ENCODE measurements around the gene STK10. TPM values are rescaled to one million over a fixed set of nuclear protein-coding genes. Genes with fewer than 3 reads are reported as not detected.

STK10 gene
- total RNA-seq, 2 donors from 2014 or later: 42.9 to 92.2 TPM

GRCh38 chr5:172177176-172177575 lies 10.8 kb downstream of the STK10 start:
- H3K27ac Mint-ChIP-seq: peak overlapping the region in 1 of 2 donors; percentile 89
- no peak for ATAC-seq
- peaks cover 5 to 17% of the 10 kb centered on the region in 2 donors for H3K36me3 Mint-ChIP-seq
- DNase-seq (ENCODE audit: low spot score in 2 of 2): no peak
- H3K9me3 Mint-ChIP-seq: no peaks in the 10 kb centered on the region

- ATAC-seq: peak; percentile 54 to 78
- peak; percentile 74 to 83 for DNase-seq (ENCODE audit: low spot score in 2 of 2)
- H3K36me3 Mint-ChIP-seq: peaks cover 5 to 21% of the 10 kb centered on the region in 2 donors
- H3K9me3 Mint-ChIP-seq: no peaks in the 10 kb centered on the region
- peak overlapping the region; percentile 89 to 90 for H3K27ac Mint-ChIP-seq
Observed at GRCh38 chr5:172175263-172175719, 12.7 kb downstream of the STK10 start.

DNA sequence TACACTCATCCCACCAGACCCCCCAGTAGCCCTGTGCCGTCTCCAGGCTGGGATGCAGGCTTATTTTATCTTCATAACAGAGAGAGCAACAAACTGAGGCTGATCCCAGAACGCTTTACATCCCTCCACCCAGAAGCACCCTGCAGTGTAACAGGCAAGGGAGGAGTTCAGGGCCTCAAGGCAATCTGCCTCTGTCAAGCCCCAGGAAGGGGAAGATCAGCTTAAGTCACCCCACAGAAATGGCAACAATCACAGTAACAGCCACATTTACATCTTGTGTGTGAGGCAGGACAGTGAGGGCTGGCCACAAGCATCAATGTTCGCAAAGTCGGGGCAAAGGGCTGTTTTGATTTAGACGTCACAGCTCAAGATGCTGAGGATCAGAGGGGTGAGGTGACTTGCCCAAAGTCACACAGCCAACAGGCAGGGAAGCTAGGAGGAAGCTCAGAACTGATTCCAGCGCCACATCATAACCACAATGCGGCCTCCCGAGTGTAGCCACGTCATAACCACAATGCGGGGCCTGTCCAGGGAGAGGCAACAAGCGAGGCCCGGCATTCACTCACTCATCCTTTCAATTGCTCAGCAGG lies 14.4 kb downstream of the STK10 start:
- H3K27ac Mint-ChIP-seq: peak overlapping the region; percentile 89 to 97
- H3K36me3 Mint-ChIP-seq: peaks cover 5 to 31% of the 10 kb centered on the region in 2 donors
- no peaks in the 10 kb centered on the region for H3K9me3 Mint-ChIP-seq
- ATAC-seq: peak; percentile 59 to 73
- peak; percentile 77 to 94 for DNase-seq (ENCODE audit: low spot score in 2 of 2)

- DNase-seq (ENCODE audit: low spot score in 2 of 2) (no peak), ATAC-seq (no peak)
- Mint-ChIP-seq H3K9me3 (no peaks in the 10 kb centered on the region), H3K36me3 (peaks cover 5 to 26% of the 10 kb centered on the region in 2 donors), H3K27ac (peak overlapping the region; percentile 89 to 97)
Observed at GRCh38 chr5:172172912-172173563, 15.0 kb downstream of the STK10 start.

DNA sequence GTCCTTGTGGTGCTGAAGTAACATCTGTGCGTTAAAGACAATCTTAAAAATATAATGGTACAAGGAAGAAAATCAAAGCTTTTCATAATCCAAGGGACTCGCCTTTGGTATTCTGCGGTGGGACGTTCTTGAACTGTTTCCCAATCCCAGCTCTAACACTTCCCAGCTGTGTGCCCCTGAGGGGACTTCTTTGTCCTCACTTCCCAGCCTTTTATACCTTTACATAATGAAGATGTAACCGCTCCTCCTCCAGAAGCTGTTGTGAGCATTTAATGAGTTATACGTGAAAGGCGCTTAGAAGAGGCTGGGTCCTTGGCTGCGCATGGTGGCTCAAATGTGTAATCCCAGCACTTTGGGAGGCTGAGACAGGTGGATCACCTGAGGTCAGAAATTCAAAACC lies 16.9 kb downstream of the STK10 start:
- DNase-seq (ENCODE audit: low spot score in 2 of 2): no peak
- ATAC-seq: no peak
- Mint-ChIP-seq H3K9me3 (no peaks in the 10 kb centered on the region), H3K36me3 (peaks cover under 1 to 29% of the 10 kb centered on the region in 2 donors), H3K27ac (peak overlapping the region; percentile 22 to 52)

DNA sequence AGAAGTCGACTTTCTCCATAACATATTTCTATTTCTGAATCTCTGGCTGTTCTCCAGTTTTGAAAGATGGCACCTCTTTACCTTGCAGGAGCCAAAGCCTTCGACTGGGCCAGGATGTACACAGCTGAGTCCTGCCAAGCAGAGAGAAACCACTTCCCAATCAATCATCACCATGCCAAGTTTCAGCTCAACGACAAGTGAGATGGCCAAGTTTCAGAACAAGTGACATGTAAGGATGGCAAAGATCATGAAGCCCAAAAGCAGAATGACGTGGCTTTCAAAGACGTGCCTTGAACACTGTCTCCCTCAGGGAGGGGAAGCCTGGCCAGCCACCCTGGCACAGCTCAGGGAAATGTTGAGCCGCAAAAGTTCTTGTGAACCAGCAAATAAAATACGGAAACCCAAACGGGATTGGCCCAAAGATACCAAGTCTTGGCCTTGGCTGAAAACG lies 17.7 kb downstream of the STK10 start:
- no peaks in the 10 kb centered on the region for H3K9me3 Mint-ChIP-seq
- DNase-seq (ENCODE audit: low spot score in 2 of 2) (no peak), ATAC-seq (peak in 1 of 2 donors; percentile 13)
- peak overlapping the region; percentile 33 to 52 for H3K27ac Mint-ChIP-seq
- H3K36me3 Mint-ChIP-seq: peaks cover 0 to 29% of the 10 kb centered on the region in 2 donors

- H3K27ac Mint-ChIP-seq: peak overlapping the region in 1 of 2 donors; percentile 75
- ATAC-seq: no peak
- no peaks in the 10 kb centered on the region for H3K9me3 Mint-ChIP-seq
- peaks cover 0 to 27% of the 10 kb centered on the region in 2 donors for H3K36me3 Mint-ChIP-seq
- DNase-seq (ENCODE audit: low spot score in 2 of 2): no peak
Observed at GRCh38 chr5:172169216-172169615, 18.8 kb downstream of the STK10 start.

- ATAC-seq (no peak), DNase-seq (ENCODE audit: low spot score in 2 of 2) (no peak)
- peaks cover 0 to 18% of the 10 kb centered on the region in 2 donors for H3K36me3 Mint-ChIP-seq
- peak overlapping the region in 1 of 2 donors; percentile 90 for H3K27ac Mint-ChIP-seq
- no peaks in the 10 kb centered on the region for H3K9me3 Mint-ChIP-seq
Observed at GRCh38 chr5:172168311-172168710, 19.7 kb downstream of the STK10 start.

DNA sequence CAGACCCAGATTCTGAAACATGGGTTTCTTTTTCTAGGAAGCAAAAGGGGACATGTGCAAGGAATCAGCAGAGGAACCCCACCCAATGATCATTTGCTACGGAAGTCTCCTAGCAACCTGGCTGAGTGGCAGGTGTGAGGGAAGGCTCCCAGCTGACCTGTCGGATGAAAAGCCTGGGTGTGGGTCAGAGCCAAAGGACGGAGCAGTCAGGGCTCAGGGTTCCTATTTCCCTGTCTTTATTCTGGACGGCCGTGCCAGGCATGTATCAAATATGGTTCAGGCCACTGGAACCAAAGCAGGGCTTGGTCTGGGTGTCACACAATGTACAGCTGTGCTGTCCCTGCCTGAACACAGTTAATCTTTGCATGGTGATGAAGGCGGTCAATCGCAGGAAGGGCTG lies 20.1 kb downstream of the STK10 start:
- ATAC-seq (no peak), DNase-seq (ENCODE audit: low spot score in 2 of 2) (no peak)
- no peaks in the 10 kb centered on the region for H3K9me3 Mint-ChIP-seq
- H3K36me3 Mint-ChIP-seq: peaks cover 0 to 18% of the 10 kb centered on the region in 2 donors
- H3K27ac Mint-ChIP-seq: peak overlapping the region in 1 of 2 donors; percentile 90

- no peaks in the 10 kb centered on the region for H3K9me3 Mint-ChIP-seq
- ATAC-seq (no peak), DNase-seq (ENCODE audit: low spot score in 2 of 2) (no peak)
- peaks cover 0 to 18% of the 10 kb centered on the region in 2 donors for H3K36me3 Mint-ChIP-seq
- peak overlapping the region; percentile 49 to 55 for H3K27ac Mint-ChIP-seq
Observed at GRCh38 chr5:172166030-172166826, 21.8 kb downstream of the STK10 start.

- peaks cover 0 to 16% of the 10 kb centered on the region in 2 donors for H3K36me3 Mint-ChIP-seq
- no peaks in the 10 kb centered on the region for H3K9me3 Mint-ChIP-seq
- peak in 1 of 2 donors; percentile 53 for ATAC-seq
- DNase-seq (ENCODE audit: low spot score in 2 of 2): no peak
- H3K27ac Mint-ChIP-seq: peak overlapping the region; percentile 49 to 55
Observed at GRCh38 chr5:172165465-172165864, 22.6 kb downstream of the STK10 start.

DNA sequence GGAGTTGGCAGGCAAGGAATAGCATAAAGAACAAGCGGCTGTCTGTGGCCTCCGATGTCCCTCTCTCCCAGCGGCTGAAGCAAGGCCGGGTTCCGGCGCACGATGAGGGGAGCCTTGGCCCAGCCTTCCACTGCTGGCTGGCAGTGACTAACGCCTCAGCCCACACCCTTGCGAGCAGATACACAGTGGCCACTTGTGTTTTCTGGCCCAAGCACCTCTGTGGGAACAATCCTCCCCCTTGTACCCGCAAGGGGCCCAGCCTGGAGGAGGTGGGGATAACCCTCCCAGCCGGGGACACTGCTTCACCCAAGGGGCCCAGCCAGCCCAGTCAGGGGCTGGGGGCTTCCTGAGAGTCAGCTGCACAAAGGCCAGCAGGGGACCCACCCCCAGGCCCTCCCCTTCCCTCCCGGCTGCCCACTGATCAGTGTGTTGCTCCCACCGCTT lies 23.2 kb downstream of the STK10 start:
- no peak for DNase-seq (ENCODE audit: low spot score in 2 of 2)
- H3K36me3 Mint-ChIP-seq: peaks cover 0 to 10% of the 10 kb centered on the region in 2 donors
- ATAC-seq: peak in 1 of 2 donors; percentile 16
- no peaks in the 10 kb centered on the region for H3K9me3 Mint-ChIP-seq
- H3K27ac Mint-ChIP-seq: peak overlapping the region in 1 of 2 donors; percentile 49

- peaks cover 0 to 12% of the 10 kb centered on the region in 2 donors for H3K36me3 Mint-ChIP-seq
- no peak for ATAC-seq
- H3K27ac Mint-ChIP-seq: peak overlapping the region in 1 of 2 donors; percentile 60
- no peaks in the 10 kb centered on the region for H3K9me3 Mint-ChIP-seq
- DNase-seq (ENCODE audit: low spot score in 2 of 2): no peak
Observed at GRCh38 chr5:172163346-172163745, 24.7 kb downstream of the STK10 start.

GRCh38 chr5:172162987-172163343 lies 25.1 kb downstream of the STK10 start:
- peak overlapping the region in 1 of 2 donors; percentile 60 for H3K27ac Mint-ChIP-seq
- peaks cover 0 to 16% of the 10 kb centered on the region in 2 donors for H3K36me3 Mint-ChIP-seq
- no peaks in the 10 kb centered on the region for H3K9me3 Mint-ChIP-seq
- no peak for DNase-seq (ENCODE audit: low spot score in 2 of 2)
- no peak for ATAC-seq

DNA sequence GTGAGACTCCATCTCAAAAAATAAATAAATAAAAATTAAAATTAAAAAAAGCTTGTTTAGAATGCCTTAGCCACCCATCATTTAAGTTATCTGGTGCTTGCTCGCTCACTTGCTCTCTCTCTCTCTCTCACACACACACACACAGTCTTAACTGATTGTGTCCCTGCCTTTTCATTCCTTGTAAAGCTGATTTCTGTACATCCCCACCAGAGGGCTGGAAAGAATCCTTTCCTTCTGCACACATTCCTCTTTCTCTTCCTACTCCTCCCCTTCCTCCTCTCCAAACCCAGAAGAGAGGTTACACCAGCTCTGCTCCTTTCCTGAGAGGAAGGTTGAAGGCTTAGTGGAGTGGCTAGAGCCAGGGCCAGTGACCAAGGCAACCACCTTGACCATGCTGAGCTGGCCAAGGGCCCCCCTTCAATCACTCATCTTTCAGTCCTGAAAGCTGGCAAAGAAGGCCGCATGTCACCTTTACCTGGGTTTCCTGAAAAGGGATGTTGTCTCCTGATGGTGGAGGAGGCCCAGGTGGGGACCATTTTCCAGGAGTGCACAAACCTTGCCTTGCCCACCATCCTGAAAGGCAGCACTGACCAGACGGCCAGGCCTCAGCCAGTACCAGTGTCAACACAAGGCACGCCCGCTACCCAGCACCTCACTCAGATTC lies 25.6 kb downstream of the STK10 start:
- ATAC-seq: no peak
- no peaks in the 10 kb centered on the region for H3K9me3 Mint-ChIP-seq
- no peak for DNase-seq (ENCODE audit: low spot score in 2 of 2)
- H3K27ac Mint-ChIP-seq: peak overlapping the region; percentile 60 to 94
- H3K36me3 Mint-ChIP-seq: peaks cover 0 to 19% of the 10 kb centered on the region in 2 donors

- Mint-ChIP-seq H3K27ac (peak overlapping the region; percentile 20 to 40), H3K36me3 (peaks cover 5 to 30% of the 10 kb centered on the region in 2 donors), H3K9me3 (no peaks in the 10 kb centered on the region)
- no peak for ATAC-seq
- no peak for DNase-seq (ENCODE audit: low spot score in 2 of 2)
Observed at GRCh38 chr5:172160506-172160905, 27.5 kb downstream of the STK10 start.

Measured in activated naive CD4-positive, alpha-beta T cell treated with anti-CD3 and anti-CD28 coated beads, Interleukin-2, amount 50 U/mL, for 72 hours (primary cell).